Body of pancreas (tissue), 4 donors: ENCODE data around the gene TPRA1.

Experiments
- CTCF ChIP-seq, 7 experiments: fragments of 450-650 bp in 4 of 7; fragments of 200-600 bp in 3 of 7; sonication (generic) in 3 of 7; IDR thresholded peaks; one replicate each; pipeline ENCODE4 v1.5.1; 2016 to 2019; ENCODE audit warnings: antibody characterized with exemption in 7 of 7
- POLR2A ChIP-seq, 3 donors: fragments of 450-650 bp; IDR thresholded peaks; one replicate each; pipeline ENCODE4 v1.6.1; 2016; ENCODE audit warnings: antibody characterized with exemption in 3 of 3, mild to moderate bottlenecking in 2 of 3

GRCh38 chr3:127546970-127547733 is 43.4 kb downstream of the TPRA1 start:
- TF ChIP-seq POLR2A (IDR thresholded peaks at IDR 0.05) (no peak), CTCF (IDR thresholded peaks at IDR 0.05) (no peak)
